ENCODE results near the gene CDK16.
A peak's percentile ranks its signal among the peaks of the same experiment; 100 is the strongest.

Gene CDK16

DNA sequence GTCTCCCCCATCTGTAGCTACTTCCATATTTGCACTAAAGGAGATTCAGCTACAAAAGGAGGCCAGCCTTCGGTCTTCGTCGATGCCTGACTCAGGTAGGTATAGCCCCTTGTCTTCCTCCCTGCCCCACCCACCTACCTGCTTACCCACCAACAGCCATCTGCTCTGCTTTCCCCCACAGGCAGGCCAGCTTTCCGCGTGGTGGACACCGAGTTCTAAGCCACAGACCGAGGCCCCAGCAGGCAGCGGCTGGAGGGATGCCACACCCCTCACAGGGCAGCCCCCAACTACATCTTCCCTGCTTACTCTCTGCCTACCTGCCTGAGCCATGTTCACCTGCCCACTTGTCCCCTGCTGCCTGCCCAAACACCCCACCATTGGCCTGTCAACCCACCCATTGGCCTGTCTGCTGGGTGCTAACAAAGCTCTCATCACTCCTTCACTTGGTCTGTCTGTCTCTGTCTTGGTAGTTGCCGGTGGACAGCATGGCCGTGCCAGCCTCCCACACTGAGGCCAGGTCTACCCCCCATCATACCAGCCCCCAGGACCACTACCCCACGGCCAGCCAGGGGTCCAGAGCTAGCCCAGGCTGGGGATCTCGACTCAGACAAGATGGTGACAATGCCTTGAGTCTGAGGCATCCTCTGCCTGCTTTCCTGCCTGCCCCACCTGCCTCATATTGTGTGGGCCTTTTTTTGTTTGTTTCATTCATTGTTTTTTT is 10.2 kb downstream of the CDK16 start:
- no peak for DNase-seq (ENCODE audit: low spot score)

DNA sequence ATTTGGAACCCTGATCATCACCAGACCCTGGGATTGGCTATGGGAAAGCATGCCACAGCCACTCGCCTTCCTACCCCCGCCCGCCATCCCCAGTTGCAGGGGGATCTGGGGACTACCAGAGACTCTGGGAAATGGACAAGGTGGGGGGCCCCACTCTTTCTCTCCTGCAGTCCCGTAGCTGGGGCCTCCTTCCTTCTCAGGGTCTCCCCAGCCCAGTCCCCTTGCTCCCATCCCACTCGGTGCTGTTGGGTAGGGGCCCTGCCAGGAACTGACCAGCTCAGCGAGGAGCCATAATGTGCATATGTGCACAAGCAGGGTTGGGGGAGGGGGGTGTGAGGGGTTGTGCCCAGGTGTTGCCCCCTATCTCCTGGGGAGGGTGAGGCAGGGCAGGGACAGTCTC is 10.9 kb downstream of the CDK16 start:
- no peak for DNase-seq (ENCODE audit: low spot score)

DNA sequence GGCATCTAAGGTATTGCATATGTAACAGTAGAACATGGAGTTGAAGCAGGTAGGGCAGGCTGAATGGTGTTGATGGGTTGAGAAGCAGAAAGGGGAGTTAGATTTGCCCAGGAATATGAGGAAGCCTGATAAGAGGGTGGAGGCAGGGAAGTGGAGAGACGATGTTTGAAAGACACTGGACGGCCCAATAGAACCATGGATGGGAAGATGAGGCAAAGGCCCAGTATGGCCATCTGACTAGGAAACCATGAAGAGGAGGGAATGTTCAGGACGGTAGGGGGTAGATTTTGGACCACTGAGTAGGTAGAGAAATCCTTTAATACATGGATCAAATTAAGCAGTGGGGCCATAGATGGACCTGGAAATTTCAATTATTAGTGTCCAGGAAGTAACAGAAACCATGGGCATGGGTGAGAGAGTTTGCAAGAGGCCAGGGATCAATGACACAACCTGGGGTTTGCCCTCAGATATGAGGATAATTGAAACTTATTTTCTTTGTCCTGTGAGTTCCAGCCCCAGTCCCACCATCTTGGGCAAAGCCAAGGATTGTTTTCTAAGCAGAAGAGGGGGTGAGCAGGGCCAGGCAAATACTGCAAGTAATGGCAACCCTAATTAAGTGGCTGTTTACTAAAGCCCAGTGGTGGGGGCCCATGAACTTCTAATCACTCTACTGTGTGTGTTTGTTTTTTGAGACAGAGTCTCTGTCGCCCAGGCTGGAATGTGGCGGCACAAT is 11.8 kb downstream of the CDK16 start:
- no peak for DNase-seq (ENCODE audit: low spot score)

DNA sequence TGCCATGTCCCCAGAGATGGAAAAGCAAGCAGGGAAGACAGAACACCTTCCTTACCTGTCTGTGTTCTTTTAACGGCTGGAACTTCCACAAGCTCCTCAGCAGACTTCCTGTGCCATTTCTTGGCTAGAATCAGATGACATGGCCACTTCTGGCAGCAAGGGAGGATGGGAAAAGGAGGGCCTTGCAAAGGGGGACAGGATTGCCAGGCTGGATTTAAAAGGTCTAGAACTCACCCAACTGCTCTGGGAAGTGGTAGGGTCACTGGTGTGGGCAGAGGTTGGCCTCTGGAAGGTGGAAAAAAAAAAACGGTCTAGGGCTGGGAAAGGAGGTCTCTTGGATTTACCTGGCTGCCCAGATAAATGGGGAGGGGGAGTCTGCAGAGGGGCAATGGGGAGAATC is 12.7 kb downstream of the CDK16 start:
- no peak for DNase-seq (ENCODE audit: low spot score)

DNA sequence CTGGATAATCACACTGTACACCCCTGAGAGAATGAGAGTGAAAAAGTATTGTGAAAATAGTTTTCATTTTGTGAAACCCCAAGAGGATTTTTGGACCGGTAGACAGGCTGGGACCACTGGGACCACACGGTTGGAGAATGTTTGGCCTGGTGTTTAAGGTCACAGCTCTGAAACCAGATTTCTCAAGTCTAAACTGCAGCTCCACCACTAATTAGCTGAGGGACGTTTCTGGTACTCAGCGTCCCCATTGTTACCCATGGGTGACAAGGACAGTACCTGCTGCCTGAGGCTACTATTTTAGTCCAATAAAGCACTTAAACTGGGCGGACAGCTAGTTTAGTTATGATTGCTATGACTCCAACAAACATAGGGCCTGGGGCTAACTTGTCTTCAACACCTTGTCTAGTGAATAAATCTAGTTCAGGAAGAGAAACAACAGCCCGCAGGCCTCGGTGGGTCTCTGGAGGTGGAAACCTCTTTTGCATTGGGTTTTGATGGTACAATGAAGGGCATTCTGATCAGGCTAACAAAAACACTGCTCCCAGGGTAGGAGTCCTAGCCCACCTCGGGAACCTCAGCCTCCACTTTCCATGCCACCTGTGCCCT is 13.8 kb downstream of the CDK16 start:
- DNase-seq (ENCODE audit: low spot score) = no peak

DNA sequence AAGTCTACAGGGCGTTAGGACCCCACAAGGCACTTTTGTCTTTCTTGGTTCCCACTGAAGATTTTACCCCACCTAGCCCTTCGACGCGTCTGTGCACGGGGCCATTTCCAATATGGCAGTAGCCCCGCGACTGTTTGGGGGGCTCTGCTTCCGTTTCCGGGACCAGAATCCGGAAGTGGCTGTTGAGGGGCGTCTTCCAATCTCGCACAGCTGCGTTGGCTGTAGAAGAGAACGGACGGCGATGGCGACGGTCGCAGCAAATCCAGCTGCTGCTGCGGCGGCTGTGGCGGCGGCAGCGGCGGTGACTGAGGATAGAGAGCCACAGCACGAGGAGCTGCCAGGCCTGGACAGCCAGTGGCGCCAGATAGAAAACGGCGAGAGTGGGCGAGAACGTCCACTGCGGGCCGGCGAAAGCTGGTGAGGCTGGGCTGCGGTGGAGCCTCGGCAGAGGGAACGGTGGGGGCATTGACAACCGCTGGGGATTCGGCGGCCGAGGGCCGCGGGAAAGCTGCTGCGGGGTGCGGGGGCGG is 14.4 kb downstream of the CDK16 start, which contains the start of gene USP11:
TSS of gene USP11 (plus strand) at position 207 of the 530 bp plus-strand sequence. CDS start at position 242, 35 bp downstream.
- peak; percentile 45 for DNase-seq (ENCODE audit: low spot score)

DNA sequence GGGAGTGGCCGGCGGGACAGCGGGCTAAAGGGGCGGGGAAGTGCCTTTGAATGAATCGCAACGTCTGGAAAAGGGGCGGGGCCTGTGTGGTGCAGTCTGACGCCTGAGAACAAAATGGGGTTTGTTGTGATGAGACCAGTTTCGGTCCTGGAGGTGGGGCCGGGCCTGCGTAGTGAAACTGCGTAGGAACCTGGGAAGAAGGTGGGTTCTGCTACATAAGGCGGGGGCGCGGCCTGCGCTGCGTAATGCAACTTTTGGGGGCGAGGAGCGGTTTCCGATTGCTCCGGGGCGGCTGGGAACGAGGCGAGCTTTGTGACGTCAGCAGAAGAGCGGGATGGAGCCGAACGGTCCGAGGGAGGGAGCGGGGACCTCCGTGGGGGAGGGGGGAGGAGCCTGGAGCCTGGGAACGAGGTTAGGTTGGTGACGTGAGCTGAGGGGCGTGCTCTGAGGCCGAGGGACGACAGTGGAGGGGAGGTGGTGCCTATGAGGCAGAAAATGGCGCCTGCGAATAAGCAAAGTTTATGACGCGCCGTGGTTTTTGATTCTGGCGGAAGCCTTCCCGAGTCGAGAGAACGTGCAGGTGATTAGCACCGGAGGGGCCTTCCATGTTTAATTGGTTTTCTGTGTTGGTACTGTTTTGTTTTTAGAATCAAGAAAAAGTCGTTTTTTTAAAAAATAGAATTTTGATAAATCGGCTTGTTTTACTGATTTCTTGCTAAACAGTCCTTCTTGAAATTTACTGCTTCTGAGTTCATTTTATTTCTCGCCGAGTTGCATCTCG is 15.0 kb downstream of the CDK16 start:
- peak; percentile 89 for DNase-seq (ENCODE audit: low spot score)

DNA sequence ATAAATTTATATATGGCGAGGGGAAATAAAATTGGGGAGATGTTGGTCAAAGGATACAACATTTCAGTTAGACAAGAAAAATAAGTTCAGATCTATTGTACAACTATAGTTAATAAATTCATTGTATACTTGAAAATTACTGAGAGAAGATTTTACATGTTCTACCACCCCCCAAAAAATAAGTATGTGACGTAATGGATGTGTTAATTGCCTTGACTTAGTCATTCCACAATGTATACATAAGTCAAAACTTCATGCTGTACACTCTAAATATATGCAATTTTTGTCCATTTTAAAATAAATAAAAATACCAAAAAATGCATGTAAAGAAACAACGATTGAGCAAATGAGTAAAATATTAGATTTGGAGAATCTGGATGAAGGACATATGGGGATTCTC is 16.1 kb downstream of the CDK16 start:
- DNase-seq (ENCODE audit: low spot score) = no peak

DNA sequence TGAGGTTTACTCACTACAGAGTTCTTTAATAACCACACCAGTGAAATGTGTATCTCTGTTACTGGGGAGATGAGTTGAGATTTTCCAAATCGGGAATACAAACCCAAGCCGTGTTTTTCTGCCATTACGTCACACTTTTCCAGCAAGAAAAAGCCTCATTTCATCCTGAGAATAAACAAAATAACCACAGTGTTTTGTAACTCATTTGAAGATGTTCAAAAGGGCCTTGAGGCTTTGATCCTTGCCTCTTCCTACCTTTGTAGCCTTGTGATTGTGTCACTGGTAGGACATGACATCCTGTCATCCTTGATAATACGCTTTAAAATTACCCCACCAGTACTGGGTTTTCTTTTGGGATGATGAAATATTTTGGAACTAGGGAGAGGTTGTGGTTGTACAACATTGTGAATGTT is 17.2 kb downstream of the CDK16 start:
- DNase-seq (ENCODE audit: low spot score) = no peak

DNA sequence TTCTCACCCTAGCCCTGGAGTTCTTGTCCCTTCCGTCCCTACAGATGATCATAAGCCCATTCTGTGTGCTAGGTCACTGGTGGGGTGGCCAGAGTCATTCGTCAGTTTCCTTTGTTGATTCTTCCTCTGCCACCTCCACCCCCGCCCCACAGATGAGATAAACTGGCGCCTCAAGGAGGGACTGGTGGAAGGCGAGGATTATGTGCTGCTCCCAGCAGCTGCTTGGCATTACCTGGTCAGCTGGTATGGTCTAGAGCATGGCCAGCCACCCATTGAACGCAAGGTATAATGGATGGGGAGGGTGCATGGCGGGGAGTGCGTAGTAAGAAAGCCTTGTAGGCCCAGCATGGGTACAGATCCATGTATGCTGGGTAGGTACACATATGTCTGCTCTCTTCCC is 20.7 kb downstream of the CDK16 start:
- DNase-seq (ENCODE audit: low spot score) = no peak

DNA sequence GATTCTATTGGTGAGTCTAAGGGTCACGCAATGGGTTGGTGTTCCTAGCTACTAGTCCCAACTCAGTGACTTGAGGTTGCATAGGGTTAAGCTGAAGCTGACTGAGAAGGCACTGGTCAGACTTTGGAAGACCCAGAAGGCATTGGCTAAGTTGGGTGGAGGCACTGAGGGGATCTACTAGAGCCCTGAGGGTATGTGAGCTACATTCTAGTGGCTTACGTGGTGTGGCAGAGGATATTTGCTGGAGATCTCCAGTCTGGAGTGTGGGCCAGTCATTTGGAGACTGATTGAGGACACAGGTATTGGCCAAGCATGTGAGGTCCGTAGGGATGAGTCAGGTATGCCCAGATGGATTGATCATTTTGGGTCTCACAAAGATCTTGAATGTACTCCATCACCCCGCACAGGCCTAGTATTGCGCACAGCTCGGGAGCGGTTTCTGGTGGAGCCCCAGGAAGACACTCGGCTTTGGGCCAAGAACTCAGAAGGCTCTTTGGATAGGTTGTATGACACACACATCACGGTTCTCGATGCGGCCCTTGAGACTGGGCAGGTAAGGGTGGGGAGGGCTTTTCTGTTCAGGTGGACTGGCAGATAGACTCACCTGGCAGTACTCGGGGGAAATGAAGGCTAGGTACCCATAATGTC is 21.5 kb downstream of the CDK16 start:
- no peak for DNase-seq (ENCODE audit: low spot score)

DNA sequence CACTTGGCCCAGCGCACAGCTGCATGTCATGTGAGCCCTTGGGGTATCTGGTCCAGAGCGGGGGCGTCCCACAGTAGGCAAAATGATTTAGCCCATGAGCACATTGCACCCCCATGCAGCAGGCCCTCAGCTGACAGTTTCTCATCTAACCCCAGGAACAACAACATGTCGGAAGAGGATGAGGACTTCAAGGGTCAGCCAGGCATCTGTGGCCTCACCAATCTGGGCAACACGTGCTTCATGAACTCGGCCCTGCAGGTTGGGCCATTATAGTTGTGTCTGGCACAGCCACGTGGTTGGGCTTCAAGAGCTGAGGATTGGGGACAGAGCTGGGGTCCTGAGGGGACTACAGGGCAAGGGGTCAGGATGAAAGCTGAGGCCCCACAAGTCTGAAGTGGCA is 22.1 kb downstream of the CDK16 start:
- DNase-seq (ENCODE audit: low spot score) = no peak

DNA sequence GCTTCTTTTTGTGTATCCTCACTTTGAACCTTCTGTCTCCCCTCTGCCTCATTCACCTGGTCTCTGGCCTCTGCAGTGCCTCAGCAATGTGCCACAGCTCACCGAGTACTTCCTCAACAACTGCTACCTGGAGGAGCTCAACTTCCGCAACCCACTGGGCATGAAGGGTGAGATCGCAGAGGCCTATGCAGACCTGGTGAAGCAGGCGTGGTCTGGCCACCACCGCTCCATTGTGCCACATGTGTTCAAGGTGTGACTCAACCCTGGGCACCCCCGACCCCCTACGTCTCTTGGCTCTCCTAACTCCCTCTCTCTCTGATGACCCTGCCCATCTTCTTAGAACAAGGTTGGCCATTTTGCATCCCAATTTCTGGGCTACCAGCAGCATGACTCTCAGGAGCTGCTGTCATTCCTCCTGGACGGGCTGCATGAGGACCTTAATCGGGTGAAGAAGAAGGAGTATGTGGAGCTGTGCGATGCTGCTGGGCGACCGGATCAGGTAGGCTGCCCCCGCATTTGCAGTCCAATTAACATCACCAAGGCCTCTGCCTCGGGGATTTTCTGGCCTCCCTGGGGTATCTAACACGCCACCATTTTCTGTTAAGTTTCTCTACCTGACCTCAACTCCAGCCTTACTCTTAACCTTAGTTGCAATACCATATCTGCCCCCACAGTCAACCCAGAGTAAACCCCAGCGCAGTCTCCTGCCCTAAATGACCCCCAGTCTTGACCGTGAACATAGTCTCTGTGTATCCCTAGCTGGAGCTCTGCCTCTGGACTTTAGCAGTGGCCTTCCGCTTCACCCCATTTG is 22.9 kb downstream of the CDK16 start:
- DNase-seq (ENCODE audit: low spot score) = no peak

DNA sequence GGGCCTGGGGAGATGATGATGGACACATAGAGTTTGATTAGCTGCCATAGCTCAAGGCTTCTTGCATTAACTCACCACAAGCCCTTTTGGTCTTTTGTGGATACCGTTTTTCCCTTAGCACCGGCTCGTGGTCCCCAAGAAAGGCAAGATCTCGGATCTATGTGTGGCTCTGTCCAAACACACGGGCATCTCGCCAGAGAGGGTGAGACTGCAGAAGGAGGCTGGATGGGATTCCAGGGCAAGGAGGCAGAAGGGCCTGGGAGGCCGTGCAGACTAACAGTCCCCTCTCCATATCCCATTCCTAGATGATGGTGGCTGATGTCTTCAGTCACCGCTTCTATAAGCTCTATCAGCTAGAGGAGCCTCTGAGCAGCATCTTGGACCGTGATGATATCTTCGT is 23.8 kb downstream of the CDK16 start:
- DNase-seq (ENCODE audit: low spot score) = no peak

DNA sequence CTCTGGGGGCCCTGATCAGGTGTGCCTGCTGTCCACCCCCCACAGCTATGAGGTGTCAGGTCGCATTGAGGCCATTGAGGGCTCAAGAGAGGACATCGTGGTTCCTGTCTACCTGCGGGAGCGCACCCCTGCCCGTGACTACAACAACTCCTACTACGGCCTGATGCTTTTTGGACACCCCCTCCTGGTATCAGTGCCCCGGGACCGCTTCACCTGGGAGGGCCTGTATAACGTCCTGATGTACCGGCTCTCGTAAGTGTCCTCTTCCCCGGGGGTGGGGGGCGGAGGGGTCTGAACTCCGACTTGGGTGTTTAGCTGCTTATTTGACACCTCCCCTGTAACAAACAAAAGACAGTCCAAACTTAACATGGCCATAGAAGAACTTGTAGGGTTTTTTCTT is 24.9 kb downstream of the CDK16 start:
- no peak for DNase-seq (ENCODE audit: low spot score)

DNA sequence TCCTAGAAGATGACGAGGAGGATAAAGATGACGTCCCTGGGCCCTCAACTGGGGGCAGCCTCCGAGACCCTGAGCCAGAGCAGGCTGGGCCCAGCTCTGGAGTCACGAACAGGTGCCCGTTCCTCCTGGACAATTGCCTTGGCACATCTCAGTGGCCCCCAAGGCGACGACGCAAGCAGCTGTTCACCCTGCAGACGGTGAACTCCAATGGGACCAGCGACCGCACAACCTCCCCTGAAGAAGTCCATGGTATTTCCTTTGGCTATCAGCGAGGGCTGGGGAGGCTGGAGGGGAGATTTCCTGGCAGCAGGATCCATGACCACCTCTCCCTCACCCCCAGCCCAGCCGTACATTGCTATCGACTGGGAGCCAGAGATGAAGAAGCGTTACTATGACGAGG is 26.2 kb downstream of the CDK16 start:
- no peak for DNase-seq (ENCODE audit: low spot score)

DNA sequence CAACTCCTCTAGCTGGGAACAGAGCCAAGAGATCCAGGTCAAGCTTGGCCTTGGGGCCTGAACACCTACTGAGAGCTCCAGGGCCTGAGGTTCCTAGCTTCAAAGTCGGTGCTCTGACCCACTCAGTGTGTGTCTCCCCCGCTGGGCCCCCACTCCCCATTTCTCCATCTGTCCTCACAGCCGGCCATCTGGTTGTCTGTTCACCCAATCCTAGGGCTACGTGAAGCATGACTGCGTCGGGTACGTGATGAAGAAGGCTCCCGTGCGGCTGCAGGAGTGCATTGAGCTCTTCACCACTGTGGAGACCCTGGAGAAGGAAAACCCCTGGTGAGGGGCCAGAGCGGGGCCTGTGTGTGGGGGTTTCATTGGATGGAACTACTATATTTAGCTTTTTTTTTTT is 26.7 kb downstream of the CDK16 start:
- no peak for DNase-seq (ENCODE audit: low spot score)

DNA sequence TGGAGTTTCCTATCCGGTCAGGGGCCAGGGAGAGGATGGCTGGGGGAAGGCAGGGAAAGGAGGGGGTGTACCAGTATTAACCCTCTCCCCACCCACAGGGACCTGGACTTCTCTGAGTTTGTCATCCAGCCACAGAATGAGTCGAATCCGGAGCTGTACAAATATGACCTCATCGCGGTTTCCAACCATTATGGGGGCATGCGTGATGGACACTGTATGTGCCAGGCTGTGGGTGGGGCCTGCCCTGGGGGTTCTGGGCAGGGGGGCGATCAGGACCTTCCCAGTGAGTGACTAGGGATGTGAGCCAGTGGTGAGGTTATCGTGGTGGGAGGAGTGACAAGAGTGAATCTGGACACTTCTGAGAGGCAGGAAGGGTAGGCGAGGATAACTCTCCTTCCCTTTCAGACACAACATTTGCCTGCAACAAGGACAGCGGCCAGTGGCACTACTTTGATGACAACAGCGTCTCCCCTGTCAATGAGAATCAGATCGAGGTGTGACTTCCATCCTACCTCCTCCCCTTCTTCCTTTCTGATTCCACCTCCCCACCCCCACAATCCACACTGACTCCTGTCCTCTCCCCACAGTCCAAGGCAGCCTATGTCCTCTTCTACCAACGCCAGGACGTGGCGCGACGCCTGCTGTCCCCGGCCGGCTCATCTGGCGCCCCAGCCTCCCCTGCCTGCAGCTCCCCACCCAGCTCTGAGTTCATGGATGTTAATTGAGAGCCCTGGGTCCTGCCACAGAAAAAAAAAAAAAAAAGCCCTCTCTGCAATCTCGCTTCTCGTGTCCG is 28.9 kb downstream of the CDK16 start:
- DNase-seq (ENCODE audit: low spot score) = peak; percentile 24

DNA sequence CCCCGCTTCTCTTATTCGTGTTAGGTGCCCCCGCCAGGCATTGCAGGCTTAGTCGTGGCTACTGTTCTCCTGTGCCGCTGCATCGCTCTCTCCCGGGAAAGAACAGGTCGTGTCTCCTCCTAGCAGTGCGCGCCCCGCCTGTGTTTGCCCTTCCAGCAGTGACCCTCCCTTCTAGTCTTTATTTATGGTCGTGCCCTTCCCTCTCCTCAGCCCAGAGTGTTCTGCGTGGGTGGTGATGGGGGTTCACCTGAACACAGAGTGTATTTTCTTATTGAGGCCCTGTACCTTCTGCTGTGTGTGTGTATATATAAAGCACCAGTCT is 29.5 kb downstream of the CDK16 start:
- DNase-seq (ENCODE audit: low spot score) = no peak

DNA sequence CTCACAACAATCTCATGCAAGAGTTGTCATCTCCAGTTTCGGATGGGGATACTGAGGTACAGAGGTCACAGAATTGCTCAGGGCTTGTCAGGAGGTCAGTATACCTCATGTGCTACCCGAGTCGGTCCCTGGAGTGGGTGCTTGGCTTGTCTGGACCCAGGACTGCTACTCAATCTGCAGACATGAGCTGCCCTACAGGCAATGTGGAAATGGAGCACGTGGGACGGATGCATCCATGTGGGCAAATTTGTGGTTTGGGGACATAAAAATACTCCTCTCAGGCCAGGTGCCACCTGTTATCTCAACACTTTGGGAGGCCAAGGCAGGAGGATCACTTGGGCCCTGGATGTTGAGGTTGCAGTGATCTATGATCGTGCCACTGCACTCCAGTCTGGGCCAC is 30.1 kb downstream of the CDK16 start:
- DNase-seq (ENCODE audit: low spot score) = no peak
